ENCODE data around the gene ILDR2.

ILDR2 gene

DNA sequence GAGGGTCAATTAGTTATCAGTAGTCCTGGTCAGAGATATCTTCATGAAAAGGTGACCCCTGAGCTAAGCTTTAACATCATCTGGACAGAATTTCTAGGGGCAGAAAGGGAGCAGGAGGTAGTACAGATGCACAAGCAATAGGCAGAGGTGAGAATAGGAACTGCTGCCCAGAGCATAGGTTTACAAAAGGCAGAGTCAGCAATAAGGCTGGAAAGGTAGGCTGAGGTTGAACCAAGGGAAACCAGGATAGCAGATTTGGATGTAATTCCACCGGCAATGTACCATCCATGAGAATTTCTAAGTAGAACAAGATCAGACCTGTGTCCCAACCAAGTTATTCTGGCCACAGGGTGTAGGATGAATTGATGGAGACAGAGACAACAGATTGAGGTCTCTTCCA, 6.2 kb upstream of the ILDR2 start:
- H3K4me3 ChIP-seq (ENCODE audit: low read length), result no peak overlapping the region
- no peak for DNase-seq (ENCODE audit: low read depth)
- no peak for TF ChIP-seq CTCF (IDR thresholded peaks at IDR 0.05; ENCODE audit: insufficient read depth, low read depth, low read length, missing control alignments)

DNA sequence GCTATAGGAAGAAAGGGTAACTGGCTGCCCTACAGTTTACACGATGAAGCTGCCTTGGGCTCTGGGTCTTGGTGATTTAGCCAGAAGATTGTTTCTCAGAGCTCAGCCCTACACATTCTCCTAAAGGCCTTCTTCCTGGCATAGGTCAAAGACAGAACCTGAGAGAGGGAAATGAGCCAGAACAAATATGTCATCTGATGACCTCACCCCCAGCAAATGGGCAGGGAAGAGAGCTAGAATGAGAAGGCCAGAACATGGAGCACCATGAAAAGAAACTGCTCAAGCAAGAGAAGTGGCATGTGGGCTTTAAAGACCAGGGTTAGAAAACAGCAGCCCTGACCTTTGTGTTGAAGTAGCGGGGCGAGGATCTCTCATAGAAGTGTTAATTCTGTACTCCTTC, 5.5 kb upstream of the ILDR2 start:
- peak; percentile 14 for DNase-seq (ENCODE audit: low read depth)
- TF ChIP-seq CTCF (IDR thresholded peaks at IDR 0.05; ENCODE audit: insufficient read depth, low read depth, low read length, missing control alignments), result no peak
- H3K4me3 ChIP-seq (ENCODE audit: low read length), result no peak overlapping the region

GRCh38 chr1:166980383-166980782, 5.0 kb upstream of the ILDR2 start:
- no peak for DNase-seq (ENCODE audit: low read depth)
- H3K4me3 ChIP-seq (ENCODE audit: low read length), result no peak overlapping the region
- no peak for TF ChIP-seq CTCF (IDR thresholded peaks at IDR 0.05; ENCODE audit: insufficient read depth, low read depth, low read length, missing control alignments)

DNA sequence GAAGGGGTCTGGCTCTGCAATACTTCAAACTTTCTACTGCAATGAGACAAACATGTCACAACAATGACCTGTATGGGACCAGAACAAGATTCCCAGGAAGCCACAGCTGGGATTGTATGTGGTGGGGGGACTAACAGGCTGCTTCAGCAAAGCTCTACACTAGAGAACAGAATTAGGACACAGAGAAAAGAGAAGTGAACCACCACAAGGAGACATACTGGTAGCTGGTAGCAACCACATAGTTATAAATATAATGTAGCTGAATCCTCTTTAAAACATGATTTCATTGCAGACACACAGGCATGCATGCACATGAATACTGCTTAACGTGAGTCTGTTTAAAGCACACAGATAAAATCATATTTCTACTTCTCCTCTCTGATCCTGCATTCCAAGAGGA, 3.5 kb upstream of the ILDR2 start:
- no peak overlapping the region for H3K4me3 ChIP-seq (ENCODE audit: low read length)
- no peak for DNase-seq (ENCODE audit: low read depth)
- TF ChIP-seq CTCF (IDR thresholded peaks at IDR 0.05; ENCODE audit: insufficient read depth, low read depth, low read length, missing control alignments), result no peak

- no peak for TF ChIP-seq CTCF (IDR thresholded peaks at IDR 0.05; ENCODE audit: insufficient read depth, low read depth, low read length, missing control alignments)
Measured at GRCh38 chr1:166977951-166978350, 2.6 kb upstream of the ILDR2 start.

GRCh38 chr1:166974647-166975345, 544 bp downstream of the ILDR2 start:
- DNase-seq (ENCODE audit: low read depth), result no peak
- no peak for TF ChIP-seq CTCF (IDR thresholded peaks at IDR 0.05; ENCODE audit: insufficient read depth, low read depth, low read length, missing control alignments)
- H3K4me3 ChIP-seq (ENCODE audit: low read length), result peak overlapping the region; percentile 38

More at GRCh38 chr1:166977951-166978350, 2.6 kb upstream of the ILDR2 start:
- no peak for DNase-seq (ENCODE audit: low read depth)
- H3K4me3 ChIP-seq (ENCODE audit: low read length), result no peak overlapping the region

GRCh38 chr1:166972826-166973225, 2.5 kb downstream of the ILDR2 start:
- H3K4me3 ChIP-seq (ENCODE audit: low read length), result no peak overlapping the region

More at GRCh38 chr1:166972826-166973225, 2.5 kb downstream of the ILDR2 start:
- no peak for TF ChIP-seq CTCF (IDR thresholded peaks at IDR 0.05; ENCODE audit: insufficient read depth, low read depth, low read length, missing control alignments)
- DNase-seq (ENCODE audit: low read depth), result no peak

Measured in epithelial cell of esophagus (primary cell).